DND-41 (cell line): ENCODE data around the gene SLC5A5.

Source experiments
- CTCF ChIP-seq: IDR thresholded peaks from 2 replicates; pipeline ENCODE4 v1.5.1; 2012; ENCODE audit warnings: borderline replicate concordance, low read length, moderate library complexity, mild to moderate bottlenecking; ENCODE audit not compliant: poor library complexity, severe bottlenecking; ENCODE audit errors: extremely low read depth
- EZH2 ChIP-seq: IDR thresholded peaks from 3 replicates; pipeline ENCODE4 v1.6.1; 2012; ENCODE audit warnings: borderline replicate concordance, low read depth, mild to moderate bottlenecking, moderate library complexity, low read length, inconsistent platforms; ENCODE audit not compliant: severe bottlenecking

GRCh38 chr19:17910791-17911360, 39.1 kb downstream of the SLC5A5 start:
- no peak for TF ChIP-seq CTCF
- no peak for TF ChIP-seq EZH2
